Right lobe of liver (tissue), 6 donors: ENCODE measurements around the gene TRAF1. TPM values are rescaled to one million over a fixed set of nuclear protein-coding genes. Genes with fewer than 3 reads are reported as not detected.
A peak's percentile ranks its signal among the peaks of the same experiment; 100 is the strongest.

Experiments used
- ATAC-seq, 4 donors: fragments of 200-7000 bp; cut with Tn5 transposase; one replicate each; pipeline ENCODE4 v1.9.1; 2020; ENCODE audit warnings: mild to moderate bottlenecking in 4 of 4, moderate library complexity in 4 of 4
- DNase-seq, 3 donors: peaks; one replicate each; pipeline ENCODE4 v3.0.0-alpha.2; 2020
- H3K27ac ChIP-seq, 3 donors: fragments of 200-600 bp; one replicate each; pipeline ENCODE4 v1.8.0; 2022
- H3K27me3 ChIP-seq, 2 donors: fragments of 200-600 bp; one replicate each; pipeline ENCODE4 v1.8.0; 2022
- H3K36me3 ChIP-seq, 4 donors: fragments of 200-600 bp; sonication (generic) in 1 of 4; one replicate each; pipeline versions ENCODE4 v1.5.1 to v1.8.0; 2017 to 2022; ENCODE audit warnings: control low read depth in 1 of 4
- H3K4me1 ChIP-seq, 4 donors: fragments of 200-600 bp; sonication (generic) in 1 of 4; one replicate each; pipeline versions ENCODE4 v1.5.1 to v1.8.0; 2017 to 2022; ENCODE audit warnings: control low read depth in 1 of 4
- H3K4me3 ChIP-seq, 3 donors: fragments of 200-600 bp; one replicate each; pipeline ENCODE4 v1.8.0; 2022
- H3K9me3 ChIP-seq, 4 donors: fragments of 200-600 bp; sonication (generic) in 1 of 4; one replicate each; pipeline versions ENCODE4 v1.5.1 to v1.8.0; 2017 to 2022; ENCODE audit warnings: control low read depth in 1 of 4
- POLR2A ChIP-seq: fragments of 450-650 bp; IDR thresholded peaks from one replicate; pipeline ENCODE4 v1.6.1; 2017; ENCODE audit warnings: antibody characterized with exemption, mild to moderate bottlenecking
- WGBS: methylation state at CpG from one replicate; pipeline ENCODE4 v1.1.6; 2018; ENCODE audit warnings: low coverage, low lambda C conversion rate; ENCODE audit not compliant: insufficient coverage; ENCODE audit errors: missing lambda C conversion rate; 5-methylcytosine and 5-hydroxymethylcytosine counted together
- intact Hi-C, 2 donors: fragments of 100-400 bp; cut with DNase I; formaldehyde crosslinking; loops; one replicate each; pipeline versions ENCODE4 v1.11.2 to v1.14.1; 2022
- total RNA-seq, 6 experiments: library from RNA; depleted of rRNA in 2 of 6; stranded (reverse); fragments of >200 nt in 2 of 6; fragmentation: NEBNext Ultra II Directional in 3 of 6; extraction: Animal tissue kit (Norgen Biotek cat#: 25700) in 3 of 6; gene quantifications; one replicate each; pipeline versions ENCODE4 v1.1.0 to v1.2.4, GENCODE V29; 2016 to 2023
- TF ChIP-seq, protein P1 (sequence below), 4 donors: fragments of 200-600 bp in 3 of 4; fragments of 450-650 bp in 1 of 4; IDR thresholded peaks; one replicate each; pipeline versions ENCODE4 v1.5.1 to v1.8.0; 2016 to 2022; ENCODE audit warnings: antibody characterized with exemption in 4 of 4, mild to moderate bottlenecking in 2 of 4
- donor health status: DM: no; HTN: yes; CAD: no.
- donor health status: DM: no; HTN: no; CAD: no.
- donor health status: DM: no; HTN: no; CAD: no.
- donor health status: DM: no; HTN: yes; CAD: no.
- donor health status: DM: no; HTN: yes; CAD: no.

TRAF1 gene
- total RNA-seq, 6 experiments from 2014 or later, result 0.99 to 2.5 (median 2.1) TPM

DNA sequence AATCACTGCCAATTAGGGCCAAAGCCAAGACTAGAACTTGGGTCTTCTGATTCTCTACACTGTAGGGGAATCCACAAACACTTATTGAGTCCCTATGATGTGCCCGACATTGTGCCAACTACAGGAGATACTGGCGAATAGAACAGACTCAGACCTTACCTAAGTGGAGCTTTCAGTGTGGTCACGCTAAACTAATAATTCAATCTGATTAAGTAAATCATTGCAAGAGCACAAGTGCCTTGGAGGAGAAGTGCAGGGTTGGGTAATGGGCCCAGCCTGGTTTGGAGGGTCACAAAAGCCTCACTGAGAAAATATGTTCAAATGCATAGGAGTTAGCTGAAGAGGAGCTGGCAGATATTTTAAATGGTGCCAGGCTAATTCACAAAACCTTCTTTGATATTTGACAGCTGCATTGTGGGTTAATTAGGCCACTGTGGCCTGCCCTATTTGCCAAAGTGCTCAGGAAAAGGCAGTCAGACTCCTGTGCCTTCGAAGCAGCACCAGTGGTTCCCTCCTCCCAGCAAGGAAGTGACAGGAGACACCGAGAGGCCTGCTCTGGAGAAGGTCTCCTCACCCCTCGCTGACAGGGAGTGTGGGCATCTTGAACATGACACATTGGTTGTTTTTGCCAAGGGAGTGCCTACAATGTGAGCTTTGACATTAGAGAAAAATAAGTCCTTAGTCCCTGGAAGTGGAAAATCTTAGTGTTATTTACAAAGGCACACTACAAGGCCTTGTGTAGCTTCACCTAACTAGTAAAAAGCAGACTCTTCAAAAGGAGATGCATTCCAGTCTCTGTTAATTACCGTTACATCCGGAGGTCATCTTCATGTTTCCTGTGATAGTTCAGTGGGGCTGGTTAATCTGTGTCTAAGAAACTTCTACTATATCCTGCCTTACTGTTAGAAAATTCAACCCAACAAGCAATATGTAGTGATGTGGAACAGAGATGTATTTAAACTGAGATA is 24.1 kb upstream of the TRAF1 start:
- intact Hi-C loops, result no loop called here
- ATAC-seq (peak in 3 of 4 donors; percentile 12 to 58 (median 19)), DNase-seq (no peak)
- peaks cover 0 to 60% (median 27%) of the 10 kb centered on the region in 4 donors for H3K36me3 ChIP-seq
- no peak overlapping the region for H3K4me3 ChIP-seq
- peak overlapping the region in 1 of 3 donors; percentile 11 for H3K27ac ChIP-seq
- TF ChIP-seq POLR2A, result no peak
- TF ChIP-seq, protein P1, sequence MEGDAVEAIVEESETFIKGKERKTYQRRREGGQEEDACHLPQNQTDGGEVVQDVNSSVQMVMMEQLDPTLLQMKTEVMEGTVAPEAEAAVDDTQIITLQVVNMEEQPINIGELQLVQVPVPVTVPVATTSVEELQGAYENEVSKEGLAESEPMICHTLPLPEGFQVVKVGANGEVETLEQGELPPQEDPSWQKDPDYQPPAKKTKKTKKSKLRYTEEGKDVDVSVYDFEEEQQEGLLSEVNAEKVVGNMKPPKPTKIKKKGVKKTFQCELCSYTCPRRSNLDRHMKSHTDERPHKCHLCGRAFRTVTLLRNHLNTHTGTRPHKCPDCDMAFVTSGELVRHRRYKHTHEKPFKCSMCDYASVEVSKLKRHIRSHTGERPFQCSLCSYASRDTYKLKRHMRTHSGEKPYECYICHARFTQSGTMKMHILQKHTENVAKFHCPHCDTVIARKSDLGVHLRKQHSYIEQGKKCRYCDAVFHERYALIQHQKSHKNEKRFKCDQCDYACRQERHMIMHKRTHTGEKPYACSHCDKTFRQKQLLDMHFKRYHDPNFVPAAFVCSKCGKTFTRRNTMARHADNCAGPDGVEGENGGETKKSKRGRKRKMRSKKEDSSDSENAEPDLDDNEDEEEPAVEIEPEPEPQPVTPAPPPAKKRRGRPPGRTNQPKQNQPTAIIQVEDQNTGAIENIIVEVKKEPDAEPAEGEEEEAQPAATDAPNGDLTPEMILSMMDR (IDR thresholded peaks at IDR 0.05), result no peak
- WGBS, result 63% methylated on average over 6 of the region's 8 CpGs
- no peaks in the 10 kb centered on the region for H3K9me3 ChIP-seq
- peaks cover 0 to 6% (median 0%) of the 10 kb centered on the region in 4 donors for H3K4me1 ChIP-seq
- H3K27me3 ChIP-seq, result no peaks in the 10 kb centered on the region

GRCh38 chr9:120949290-120949689 is 22.7 kb upstream of the TRAF1 start:
- peaks cover 0 to 46% (median 22%) of the 10 kb centered on the region in 4 donors for H3K36me3 ChIP-seq
- ATAC-seq (no peak), DNase-seq (no peak)
- H3K27me3 ChIP-seq, result no peaks in the 10 kb centered on the region
- H3K4me3 ChIP-seq, result no peak overlapping the region
- H3K9me3 ChIP-seq, result no peaks in the 10 kb centered on the region
- H3K27ac ChIP-seq, result no peak overlapping the region
- intact Hi-C loops, result no loop called here
- peaks cover 0 to 10% (median 2%) of the 10 kb centered on the region in 4 donors for H3K4me1 ChIP-seq
- TF ChIP-seq, protein P1 (IDR thresholded peaks at IDR 0.05), result no peak
- no peak for TF ChIP-seq POLR2A
- WGBS, result 81% methylated on average over 2 of the region's 2 CpGs

DNA sequence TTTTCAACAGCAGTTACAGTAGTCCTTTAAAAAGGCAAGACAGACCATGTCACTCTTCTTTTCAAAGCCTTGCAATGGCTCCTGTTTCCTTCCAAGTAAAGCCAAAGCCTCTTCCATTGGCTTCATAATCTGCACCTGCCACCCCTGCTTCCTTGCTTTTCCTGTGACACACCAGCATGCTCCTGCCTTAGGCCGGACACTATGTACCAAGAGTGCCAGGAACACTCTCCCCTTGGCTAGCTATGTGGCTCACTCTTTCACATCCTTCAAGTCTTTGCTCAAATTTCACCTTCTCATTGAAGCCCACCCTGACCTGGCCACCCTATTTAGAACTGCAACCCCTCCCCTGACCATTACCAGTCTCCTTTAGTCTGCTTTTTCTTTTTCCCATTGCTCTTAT is 22.2 kb upstream of the TRAF1 start:
- TF ChIP-seq POLR2A, result no peak
- TF ChIP-seq, protein P1 (IDR thresholded peaks at IDR 0.05), result no peak
- no peak overlapping the region for H3K27ac ChIP-seq
- H3K27me3 ChIP-seq, result no peaks in the 10 kb centered on the region
- H3K4me1 ChIP-seq, result peaks cover 0 to 15% (median 4%) of the 10 kb centered on the region in 4 donors
- no peaks in the 10 kb centered on the region for H3K9me3 ChIP-seq
- ATAC-seq (no peak), DNase-seq (no peak)
- H3K4me3 ChIP-seq, result no peak overlapping the region
- intact Hi-C loops, result no loop called here
- peaks cover 0 to 41% (median 20%) of the 10 kb centered on the region in 4 donors for H3K36me3 ChIP-seq
- WGBS, result 100% methylated on average over 1 of the region's 1 CpG

GRCh38 chr9:120947222-120947621 is 20.6 kb upstream of the TRAF1 start:
- ATAC-seq, result no peak
- intact Hi-C loops, result no loop called here
- H3K4me1 ChIP-seq, result peaks cover 0 to 22% (median 9%) of the 10 kb centered on the region in 4 donors
- WGBS, result 73% methylated on average over 2 of the region's 2 CpGs
- no peak overlapping the region for H3K4me3 ChIP-seq
- no peak for DNase-seq
- H3K27me3 ChIP-seq, result no peaks in the 10 kb centered on the region
- no peak overlapping the region for H3K27ac ChIP-seq
- TF ChIP-seq POLR2A, result no peak
- TF ChIP-seq, protein P1 (IDR thresholded peaks at IDR 0.05), result no peak
- no peaks in the 10 kb centered on the region for H3K9me3 ChIP-seq
- peaks cover 0 to 25% (median 13%) of the 10 kb centered on the region in 4 donors for H3K36me3 ChIP-seq
